Jurkat, Clone E6-1 (cell line): ENCODE data around the gene PSORS1C2.

Source experiments
- DNase-seq: peaks from one replicate; pipeline ENCODE4 v3.0.0-alpha.2; 2011; ENCODE audit warnings: low read depth, low spot score
- H3K4me3 ChIP-seq: 2 replicates; pipeline ENCODE4 v1.5.1; 2011; ENCODE audit warnings: mild to moderate bottlenecking, low read length, control low read depth, moderate library complexity

PSORS1C2 gene

GRCh38 chr6:31090973-31091364 lies 47.9 kb downstream of the PSORS1C2 start:
- H3K4me3 ChIP-seq, result no peak overlapping the region
- DNase-seq, result no peak

- DNase-seq, result no peak
- H3K4me3 ChIP-seq, result no peak overlapping the region
These were observed 48.4 kb downstream of the PSORS1C2 start for GRCh38 chr6:31090275-31090972.
